ENCODE results near the gene MRPL42.

MRPL42 gene

GRCh38 chr12:93500667-93501066 is 33.4 kb downstream of the MRPL42 start:
- TF ChIP-seq CTCF (conservative IDR thresholded peaks at IDR 0.05), result no peak
- no peak for TF ChIP-seq ZFX (IDR thresholded peaks at IDR 0.05)
- H3K27ac ChIP-seq, result no peak overlapping the region

- TF ChIP-seq ZFX (IDR thresholded peaks at IDR 0.05) (no peak), CTCF (conservative IDR thresholded peaks at IDR 0.05) (peak; percentile 87)
- H3K27ac ChIP-seq, result no peak overlapping the region
These were observed 35.7 kb downstream of the MRPL42 start for GRCh38 chr12:93502802-93503623.

GRCh38 chr12:93507165-93507564 is 39.9 kb downstream of the MRPL42 start:
- no peak for TF ChIP-seq ZFX (IDR thresholded peaks at IDR 0.05)
- TF ChIP-seq CTCF (conservative IDR thresholded peaks at IDR 0.05), result no peak
- no peak overlapping the region for H3K27ac ChIP-seq

GRCh38 chr12:93509506-93509905 is 42.2 kb downstream of the MRPL42 start:
- TF ChIP-seq CTCF (conservative IDR thresholded peaks at IDR 0.05) (no peak), ZFX (IDR thresholded peaks at IDR 0.05) (no peak)
- H3K27ac ChIP-seq, result no peak overlapping the region

- TF ChIP-seq CTCF (conservative IDR thresholded peaks at IDR 0.05), result no peak
- no peak for TF ChIP-seq ZFX (IDR thresholded peaks at IDR 0.05)
These were observed 47.5 kb downstream of the MRPL42 start for GRCh38 chr12:93514853-93515252.

GRCh38 chr12:93518725-93519124 is 51.4 kb downstream of the MRPL42 start:
- no peak overlapping the region for H3K27ac ChIP-seq
- TF ChIP-seq CTCF (conservative IDR thresholded peaks at IDR 0.05) (no peak), ZFX (IDR thresholded peaks at IDR 0.05) (no peak)

More at GRCh38 chr12:93514853-93515252, 47.5 kb downstream of the MRPL42 start:
- no peak overlapping the region for H3K27ac ChIP-seq

- H3K27ac ChIP-seq, result no peak overlapping the region
- no peak for TF ChIP-seq CTCF (conservative IDR thresholded peaks at IDR 0.05)
- TF ChIP-seq ZFX (IDR thresholded peaks at IDR 0.05), result no peak
These were observed 52.5 kb downstream of the MRPL42 start for GRCh38 chr12:93519859-93520258.
